ENCODE data around the gene SETD9. TPM values are rescaled to one million over a fixed set of nuclear protein-coding genes. Genes with fewer than 3 reads are reported as not detected.

SETD9 gene
- polyA plus RNA-seq, 3 donors: 5.8 to 24.8 (median 7.8) TPM

GRCh38 chr5:56873056-56873455, 36.3 kb upstream of the SETD9 start:
- H3K4me1 ChIP-seq (ENCODE audit: control insufficient read depth in 1 of 2, insufficient read depth in 2 of 2, low read length in 2 of 2): peaks cover 4 to 6% of the 10 kb centered on the region in 2 donors
- DNase-seq: no peak
- peaks cover 77 to 88% of the 10 kb centered on the region in 2 donors for H3K36me3 Mint-ChIP-seq
- no peak overlapping the region for H3K9ac ChIP-seq (ENCODE audit: insufficient read depth, low read length, poor library complexity, severe bottlenecking)
- WGBS (ENCODE audit: insufficient coverage): no CpG with 5 or more reads among the region's 3 CpGs
- H3K79me2 ChIP-seq (ENCODE audit: insufficient read depth, low read length): peaks cover 92% of the 10 kb centered on the region
- H3K4me2 ChIP-seq (replicated peaks; ENCODE audit: extremely low read depth, low read length, poor library complexity, severe bottlenecking): no peak overlapping the region
- peak overlapping the region in 1 of 7 donors; percentile 75 for H3K27ac Mint-ChIP-seq
- H3K4me3 ChIP-seq (replicated peaks in 1 of 3; ENCODE audit: low read depth in 2 of 3, low read length in 3 of 3): no peak overlapping the region
- H3K27ac ChIP-seq (ENCODE audit: low read depth in 1 of 2, low read length in 2 of 2): peak overlapping the region in 1 of 2 donors; percentile 52
- no peaks in the 10 kb centered on the region for H3K9me3 Mint-ChIP-seq
- peaks cover 95 to 99% of the 10 kb centered on the region in 2 donors for H3K36me3 ChIP-seq (replicated peaks in 1 of 2; ENCODE audit: control insufficient read depth in 1 of 2, insufficient read depth in 2 of 2, low read length in 2 of 2)
- intact Hi-C loops (cut with micrococcal nuclease): loop anchor here in 1 of 2 donors (10.0 kb wide), 1 partner anchor 928 kb away; no protein-coding TSS in a partner anchor
- H3K4me3 Mint-ChIP-seq: no peak overlapping the region
- no peak for TF ChIP-seq CTCF (IDR thresholded peaks at IDR 0.05)
- no peak overlapping the region for H2AFZ ChIP-seq (ENCODE audit: insufficient read depth, low read depth, low read length, poor library complexity, severe bottlenecking)
- H4K20me1 ChIP-seq (ENCODE audit: insufficient read depth, low read length): peaks cover 99% of the 10 kb centered on the region
- no peaks in the 10 kb centered on the region for H3K27me3 Mint-ChIP-seq (ENCODE audit: low read depth in 3 of 3)
- H3K9me3 ChIP-seq (replicated peaks in 1 of 2; ENCODE audit: control insufficient read depth in 1 of 2, insufficient read depth in 1 of 2, low read length in 2 of 2): no peaks in the 10 kb centered on the region
- no peaks in the 10 kb centered on the region for H3K27me3 ChIP-seq (ENCODE audit: control insufficient read depth in 2 of 2, insufficient read depth in 2 of 2, low read length in 2 of 2)
- H3K4me1 Mint-ChIP-seq: peaks cover 26% of the 10 kb centered on the region

GRCh38 chr5:56876327-56876726, 33.1 kb upstream of the SETD9 start:
- WGBS (ENCODE audit: insufficient coverage): 17% methylated on average over 1 of the region's 3 CpGs
- Histone ChIP-seq H3K4me3 (replicated peaks in 1 of 3; ENCODE audit: low read depth in 2 of 3, low read length in 3 of 3) (no peak overlapping the region), H3K27ac (ENCODE audit: low read depth in 1 of 2, low read length in 2 of 2) (peak overlapping the region in 1 of 2 donors; percentile 55), H3K79me2 (ENCODE audit: insufficient read depth, low read length) (peaks cover 84% of the 10 kb centered on the region), H4K20me1 (ENCODE audit: insufficient read depth, low read length) (peaks cover 99% of the 10 kb centered on the region), H2AFZ (ENCODE audit: insufficient read depth, low read depth, low read length, poor library complexity, severe bottlenecking) (no peak overlapping the region), H3K36me3 (replicated peaks in 1 of 2; ENCODE audit: control insufficient read depth in 1 of 2, insufficient read depth in 2 of 2, low read length in 2 of 2) (peaks cover 98 to 100% of the 10 kb centered on the region in 2 donors), H3K9me3 (replicated peaks in 1 of 2; ENCODE audit: control insufficient read depth in 1 of 2, insufficient read depth in 1 of 2, low read length in 2 of 2) (no peaks in the 10 kb centered on the region), H3K4me1 (ENCODE audit: control insufficient read depth in 1 of 2, insufficient read depth in 2 of 2, low read length in 2 of 2) (peaks cover 4 to 6% of the 10 kb centered on the region in 2 donors), H3K27me3 (ENCODE audit: control insufficient read depth in 2 of 2, insufficient read depth in 2 of 2, low read length in 2 of 2) (no peaks in the 10 kb centered on the region), H3K9ac (ENCODE audit: insufficient read depth, low read length, poor library complexity, severe bottlenecking) (no peak overlapping the region), H3K4me2 (replicated peaks; ENCODE audit: extremely low read depth, low read length, poor library complexity, severe bottlenecking) (no peak overlapping the region)
- intact Hi-C loops (cut with micrococcal nuclease): loop anchor here in 1 of 2 donors (10.0 kb wide), 1 partner anchor 932 kb away; no protein-coding TSS in a partner anchor
- Mint-ChIP-seq H3K4me1 (peaks cover 26% of the 10 kb centered on the region), H3K27ac (peak overlapping the region in 6 of 7 donors; percentile 0 to 76 (median 22)), H3K9me3 (no peaks in the 10 kb centered on the region), H3K36me3 (peaks cover 86 to 92% of the 10 kb centered on the region in 2 donors), H3K4me3 (no peak overlapping the region), H3K27me3 (ENCODE audit: low read depth in 3 of 3) (no peaks in the 10 kb centered on the region)
- no peak for TF ChIP-seq CTCF (IDR thresholded peaks at IDR 0.05)
- peak in 1 of 3 donors; percentile 34 for DNase-seq

All from CD14-positive monocyte (primary cell).